ENCODE results near the gene GNL3. TPM values are rescaled to one million over a fixed set of nuclear protein-coding genes. Genes with fewer than 3 reads are reported as not detected.

The GNL3 gene
- total RNA-seq: 68.1 and 106 TPM in 2 replicates

GRCh38 chr3:52685709-52686691 is at the start of gene GNL3, which contains the start of gene PBRM1:
Gene GNL3 (plus strand): TSS chr3:52686032. CDS start chr3:52686093, 61 bp downstream.
Gene PBRM1 (minus strand): TSS chr3:52685913.

GRCh38 chr3:52705688-52706686 is 20.2 kb downstream of the GNL3 start, which contains the start of the genes GLT8D1 and SPCS1:
Gene GLT8D1 (minus strand): TSS chr3:52705791. CDS start chr3:52700460, 5,331 bp downstream.
Gene SPCS1 (plus strand): TSS chr3:52706106. CDS start chr3:52706247, 141 bp downstream.

Other genes with a start within 250 kb of the GNL3 start
- gene SEMA3G, start 240.9 kb upstream of the GNL3 start, total RNA-seq: 0.46 TPM in 1 of 2 replicates, not detected in the other
- gene TNNC1, start 232.0 kb upstream of the GNL3 start, total RNA-seq: not detected in 2 replicates
- 24.4 and 36.2 TPM in 2 replicates for gene NISCH, start 230.4 kb upstream of the GNL3 start, total RNA-seq
- under 0.01 TPM in 1 of 2 replicates, not detected in the other for gene STAB1, start 190.7 kb upstream of the GNL3 start, total RNA-seq
- 134 and 189 TPM in 2 replicates for gene NT5DC2, start 152.2 kb upstream of the GNL3 start, total RNA-seq
- 7.2 and 12.3 TPM in 2 replicates for gene UQCC5, start 149.4 kb upstream of the GNL3 start, total RNA-seq
- 20.4 and 33.0 TPM in 2 replicates for gene PBRM1, start 119 bp upstream of the GNL3 start, total RNA-seq
- 58.9 and 70.5 TPM in 2 replicates for gene GLT8D1, start 19.8 kb downstream of the GNL3 start, total RNA-seq
- gene SPCS1, start 20.1 kb downstream of the GNL3 start, total RNA-seq: 145 and 216 TPM in 2 replicates
- gene NEK4, start 84.9 kb downstream of the GNL3 start, total RNA-seq: 11.9 and 15.1 TPM in 2 replicates
- gene ITIH1, start 91.6 kb downstream of the GNL3 start, total RNA-seq: not detected in 2 replicates
- not detected in 2 replicates for gene ITIH3, start 108.8 kb downstream of the GNL3 start, total RNA-seq
- 1.2 and 1.7 TPM in 2 replicates for gene ITIH4, start 144.6 kb downstream of the GNL3 start, total RNA-seq
- gene MUSTN1, start 149.0 kb downstream of the GNL3 start, total RNA-seq: 1.6 TPM in 1 of 2 replicates, not detected in the other
- 10.9 and 20.8 TPM in 2 replicates for gene STIMATE, start 211.5 kb downstream of the GNL3 start, total RNA-seq

All from hair follicular keratinocyte (primary cell).